Stimulated activated CD4-positive, alpha-beta T cell treated with anti-CD3 and anti-CD28 coated beads, Interleukin-12 subunit alpha, Interleukin-12 subunit beta, amount 100 ng/mL, for 4 hours (primary cell): ENCODE data around the gene PCP2.
"Not testable (repeated sequence)": the region's sequence is repeated elsewhere in the genome, so short reads cannot be mapped to it uniquely, and the experiment has no call there.

Experiments
- DNase-seq: peaks from one replicate; pipeline ENCODE4 v3.0.0-alpha.2; 2020

PCP2 gene

GRCh38 chr19:7661744-7662538 is 28.4 kb upstream of the PCP2 start:
- DNase-seq = no peak

- no peak for DNase-seq
Observed at GRCh38 chr19:7658219-7658686, 24.7 kb upstream of the PCP2 start.

GRCh38 chr19:7657131-7657751 is 23.7 kb upstream of the PCP2 start:
- DNase-seq = no peak

GRCh38 chr19:7655581-7655980 is 22.1 kb upstream of the PCP2 start:
- no peak for DNase-seq

GRCh38 chr19:7654401-7654800 is 20.9 kb upstream of the PCP2 start:
- no peak for DNase-seq

- DNase-seq = peak; percentile 83
Observed at GRCh38 chr19:7652061-7652641, 18.6 kb upstream of the PCP2 start.

GRCh38 chr19:7650148-7650547 is 16.6 kb upstream of the PCP2 start:
- no peak for DNase-seq

- no peak for DNase-seq
Observed at GRCh38 chr19:7648265-7649014, 14.9 kb upstream of the PCP2 start.

GRCh38 chr19:7647156-7647555 is 13.6 kb upstream of the PCP2 start:
- no peak for DNase-seq

GRCh38 chr19:7646426-7646700 is 12.8 kb upstream of the PCP2 start:
- DNase-seq = no peak

GRCh38 chr19:7645656-7646425 is 12.3 kb upstream of the PCP2 start:
- no peak for DNase-seq

GRCh38 chr19:7645163-7645562 is 11.6 kb upstream of the PCP2 start:
- DNase-seq = no peak

- DNase-seq = no peak
Observed at GRCh38 chr19:7644550-7644877, 11.0 kb upstream of the PCP2 start.

GRCh38 chr19:7643629-7644549 is 10.4 kb upstream of the PCP2 start:
- not testable (repeated sequence) for DNase-seq

GRCh38 chr19:7643031-7643415 is 9.5 kb upstream of the PCP2 start:
- no peak for DNase-seq

GRCh38 chr19:7642295-7643030 is 8.9 kb upstream of the PCP2 start:
- no peak for DNase-seq

GRCh38 chr19:7641290-7642276 is 8.1 kb upstream of the PCP2 start:
- no peak for DNase-seq

- DNase-seq = no peak
Observed at GRCh38 chr19:7640803-7641202, 7.3 kb upstream of the PCP2 start.

GRCh38 chr19:7639863-7640348 is 6.4 kb upstream of the PCP2 start:
- no peak for DNase-seq
